Dermis microvascular lymphatic vessel endothelial cell (primary cell): Measurements from ENCODE around the gene IMPDH1. TPM values are rescaled to one million over a fixed set of nuclear protein-coding genes. Genes with fewer than 3 reads are reported as not detected.

Experiments used
- total RNA-seq: library from RNA; depleted of rRNA; stranded (reverse); fragments of >200 nt; gene quantifications from 2 replicates; pipeline ENCODE4 v1.2.1, GENCODE V29; 2014

IMPDH1 gene
- total RNA-seq, 1 donor from 2014 or later, result 54.9 TPM

Other genes starting within 250 kb of the IMPDH1 start
- gene LEP, start 168.7 kb downstream of the IMPDH1 start, total RNA-seq, result not detected in 2 replicates
- 6.5 and 7.0 TPM in 2 replicates for gene RBM28, start 66.1 kb downstream of the IMPDH1 start, total RNA-seq
- gene PRRT4, start 48.3 kb downstream of the IMPDH1 start, total RNA-seq, result not detected in 2 replicates
- gene HILPDA, start 45.9 kb upstream of the IMPDH1 start, total RNA-seq, result 8.3 and 10.2 TPM in 2 replicates
- 20.1 and 22.6 TPM in 2 replicates for gene METTL2B, start 66.8 kb upstream of the IMPDH1 start, total RNA-seq